GM12878 (cell line): ENCODE results near the gene SPR. TPM values are rescaled to one million over a fixed set of nuclear protein-coding genes. Genes with fewer than 3 reads are reported as not detected.

Source experiments
- BCL11A ChIP-seq: IDR thresholded peaks from 2 replicates; pipeline ENCODE4 v1.6.1; 2011; ENCODE audit warnings: low read depth, low read length
- CHD4 ChIP-seq: fragments of 200-600 bp; sonication (generic); IDR thresholded peaks from 2 replicates; pipeline ENCODE4 v1.6.1; 2016; ENCODE audit warnings: mild to moderate bottlenecking
- CTCF ChIP-seq, 3 experiments: IDR thresholded peaks in 2 of 3; conservative IDR thresholded peaks in 1 of 3; 2 replicates each; pipeline ENCODE4 v1.5.1; 2011; ENCODE audit warnings: low read depth in 3 of 3, low read length in 3 of 3, mild to moderate bottlenecking in 3 of 3, control low read depth in 2 of 3, moderate library complexity in 2 of 3, inconsistent platforms in 1 of 3, mixed read lengths in 1 of 3; ENCODE audit not compliant: control insufficient read depth in 2 of 3, insufficient read depth in 1 of 3; ENCODE audit errors: extremely low read depth in 1 of 3
- DPF2 ChIP-seq: fragments of 450-650 bp; IDR thresholded peaks from 2 replicates; pipeline ENCODE4 v1.6.1; 2017; ENCODE audit warnings: mild to moderate bottlenecking
- E2F8 ChIP-seq: fragments of 450-650 bp; IDR thresholded peaks from 2 replicates; pipeline ENCODE4 v1.6.1; 2018; ENCODE audit warnings: mild to moderate bottlenecking, low read depth, moderate library complexity; ENCODE audit not compliant: partially characterized antibody
- EGR1 ChIP-seq, 2 experiments: IDR thresholded peaks; 1 replicate in 1 of 2; 2 replicates in 1 of 2; pipeline ENCODE4 v1.6.1; 2011 to 2012; ENCODE audit warnings: low read depth in 2 of 2, low read length in 2 of 2, borderline replicate concordance in 1 of 2, mild to moderate bottlenecking in 1 of 2, moderate library complexity in 1 of 2
- FOS ChIP-seq: IDR thresholded peaks from 3 replicates; pipeline ENCODE4 v1.6.1; 2011; ENCODE audit warnings: borderline replicate concordance; ENCODE audit not compliant: insufficient read length; ENCODE audit errors: extremely low read depth
- GATAD2B ChIP-seq: fragments of 450-650 bp; conservative IDR thresholded peaks from 2 replicates; pipeline ENCODE4 v1.6.1; 2017; ENCODE audit warnings: low read depth, mild to moderate bottlenecking, moderate library complexity
- HCFC1 ChIP-seq: fragments of 150-350 bp; IDR thresholded peaks from 2 replicates; pipeline ENCODE4 v1.6.1; 2014; ENCODE audit warnings: low read length
- KAT2A ChIP-seq: conservative IDR thresholded peaks from 2 replicates; pipeline ENCODE4 v1.6.1; 2011; ENCODE audit warnings: low read depth, low read length; ENCODE audit not compliant: control insufficient read depth
- LARP7 ChIP-seq: fragments of 450-650 bp; IDR thresholded peaks from 2 replicates; pipeline ENCODE4 v1.6.1; 2017; ENCODE audit warnings: mild to moderate bottlenecking
- MTA3 ChIP-seq: IDR thresholded peaks from 2 replicates; pipeline ENCODE4 v1.6.1; 2012; ENCODE audit warnings: low read length, inconsistent platforms, borderline replicate concordance
- MXI1 ChIP-seq: fragments of 150-350 bp; IDR thresholded peaks from 2 replicates; pipeline ENCODE4 v1.6.1; 2011; ENCODE audit warnings: low read depth, mild to moderate bottlenecking, inconsistent platforms, low read length, improper control_type of control experiment
- NR2C1 ChIP-seq: fragments of 450-650 bp; IDR thresholded peaks from 2 replicates; pipeline ENCODE4 v1.6.1; 2017; ENCODE audit warnings: antibody characterized with exemption, mild to moderate bottlenecking, moderate library complexity
- NR2C2 ChIP-seq: IDR thresholded peaks from 2 replicates; pipeline ENCODE4 v1.6.1; 2011; ENCODE audit warnings: borderline replicate concordance, low read depth; ENCODE audit not compliant: control insufficient read depth, insufficient read length
- POLR2AphosphoS2 ChIP-seq: IDR thresholded peaks from 2 replicates; pipeline ENCODE4 v1.6.1; 2011; ENCODE audit warnings: low read depth, mild to moderate bottlenecking, low read length, improper control_type of control experiment, moderate library complexity
- RELB ChIP-seq: fragments of 450-650 bp; IDR thresholded peaks from 2 replicates; pipeline ENCODE4 v1.6.1; 2017; ENCODE audit warnings: low read depth, mild to moderate bottlenecking, moderate library complexity
- SMARCA5 ChIP-seq: fragments of 450-650 bp; IDR thresholded peaks from 2 replicates; pipeline ENCODE4 v1.6.1; 2017; ENCODE audit warnings: mild to moderate bottlenecking
- USF1 ChIP-seq: IDR thresholded peaks from 2 replicates; pipeline ENCODE4 v1.6.1; 2011; ENCODE audit warnings: borderline replicate concordance, low read depth, mild to moderate bottlenecking, moderate library complexity, mixed read lengths, low read length; ENCODE audit not compliant: insufficient read depth; ENCODE audit errors: extremely low read length
- ZNF207 ChIP-seq: fragments of 450-650 bp; IDR thresholded peaks from 2 replicates; pipeline ENCODE4 v1.6.1; 2014; ENCODE audit warnings: antibody characterized with exemption, mild to moderate bottlenecking, borderline replicate concordance
- polyA plus RNA-seq, 11 experiments: library from polyadenylated mRNA; depleted of rRNA in 4 of 11; unstranded in 6 of 11; stranded (reverse) in 5 of 11; fragments of >200 nt; fragmentation: Nextera tagmentation in 4 of 11; fragmentation: Illumina TruSeq in 1 of 11; extraction: Ambion mirVana in 4 of 11; extraction: Trizol in 1 of 11; gene quantifications; 1 replicate in 1 of 11; 2 replicates in 10 of 11; pipeline versions ENCODE4 v1.2.1 to v1.2.3, GENCODE V29; 2011 to 2016; ENCODE audit warnings: inconsistent platforms in 2 of 11, missing spikeins in 2 of 11, low read depth in 1 of 11
- total RNA-seq, 4 experiments: library from RNA; depleted of rRNA in 3 of 4; stranded (reverse); fragments of >200 nt in 3 of 4; fragmentation: Illumina TruSeq in 1 of 4; extraction: Trizol in 1 of 4; gene quantifications; 2 replicates each; pipeline versions ENCODE4 v1.2.1 to v1.2.3, GENCODE V29; 2013 to 2021

The SPR gene
- total and polyA plus RNA-seq, 10 of the 15 experiments (the other 5 are each of a cell fraction or from before 2014, with no cell fraction given), result 0.68 to 7.8 (median 2.5) TPM

GRCh38 chr2:72887032-72887739 lies at the start of gene SPR (continued):
- TF ChIP-seq MXI1 (0 out of 2 replicates have a peak, but pooled peaks have one; percentile 20), RELB (no peak), ZNF207 (no peak), E2F8 (no peak), LARP7 (peak; percentile 67; the same call in 1 of the 2 replicates), POLR2AphosphoS2 (no peak), GATAD2B (peak; percentile 81; the same call in 1 of the 2 replicates), BCL11A (no peak), MTA3 (no peak), FOS (no peak), EGR1 (IDR thresholded peaks at IDR 0.05; ENCODE audit: borderline replicate concordance in 1 of 2, low read depth in 2 of 2, low read length in 2 of 2) (no peak), KAT2A (no peak), USF1 (no peak), NR2C1 (no peak), CTCF (IDR thresholded peaks at IDR 0.05 in 2 of 3, conservative IDR thresholded peaks at IDR 0.05 in 1 of 3; ENCODE audit: control insufficient read depth in 2 of 3, extremely low read depth in 1 of 3, insufficient read depth in 1 of 3, low read depth in 3 of 3, low read length in 3 of 3) (peak in 1 of 3 experiments; percentile 15; a peak in 1 of 6 replicates), CHD4 (no peak), SMARCA5 (peak; percentile 65; the same call in 1 of the 2 replicates), DPF2 (peak; percentile 55; the same call in 1 of the 2 replicates), NR2C2 (no peak), HCFC1 (no peak)
